H1 (cell line): ENCODE data around the gene PIGU. TPM values are rescaled to one million over a fixed set of nuclear protein-coding genes. Genes with fewer than 3 reads are reported as not detected.

Source experiments
- CTCF ChIA-PET: fragments of 300-600 bp; sonication (Branson Sonifier 250); formaldehyde crosslinking; loops from one replicate; lab custom pipeline; 2021; ENCODE audit not compliant: partially characterized antibody; lab: Charles Lee
- POLR2A ChIA-PET: fragments of 300-600 bp; sonication (Branson Sonifier 250); formaldehyde crosslinking; loops from one replicate; lab custom pipeline; 2021; ENCODE audit warnings: inconsistent platforms; ENCODE audit not compliant: partially characterized antibody; lab: Charles Lee
- DNase-seq, 2 experiments: peaks; one replicate each; pipeline versions ENCODE4 v3.0.0 to v3.0.0-alpha.2; 2010 to 2022; ENCODE audit warnings: low spot score in 2 of 2, low read depth in 1 of 2, mixed read lengths in 1 of 2
- FAIRE-seq: peaks from 2 replicates; lab custom pipeline; 2011; peaks lifted over from hg19 to GRCh38; lab: Jason Lieb, UNC
- H2AFZ ChIP-seq: 2 replicates; pipeline ENCODE4 v1.8.1; 2012; ENCODE audit warnings: low read length, inconsistent platforms
- H2AK5ac ChIP-seq: 2 replicates; pipeline ENCODE4 v1.6.1; 2013; ENCODE audit warnings: low read depth, low read length
- H2BK120ac ChIP-seq: replicated peaks from 2 replicates; pipeline ENCODE3; 2013; ENCODE audit warnings: low read depth, low read length, inconsistent platforms
- H2BK12ac ChIP-seq: 2 replicates; pipeline ENCODE4 v1.6.1; 2013; ENCODE audit warnings: low read depth, low read length
- H2BK15ac ChIP-seq: 2 replicates; pipeline ENCODE4 v1.6.1; 2013; ENCODE audit warnings: low read length
- H2BK20ac ChIP-seq: 2 replicates; pipeline ENCODE4 v1.6.1; 2013; ENCODE audit warnings: low read length
- H2BK5ac ChIP-seq: 2 replicates; pipeline ENCODE4 v1.6.1; 2013; ENCODE audit warnings: low read depth, low read length
- H3K14ac ChIP-seq: 2 replicates; pipeline ENCODE4 v1.6.1; 2013; ENCODE audit warnings: inconsistent platforms; ENCODE audit not compliant: insufficient read length
- H3K18ac ChIP-seq: 2 replicates; pipeline ENCODE4 v1.6.1; 2013; ENCODE audit warnings: low read length; ENCODE audit errors: extremely low read depth
- H3K23ac ChIP-seq: 2 replicates; pipeline ENCODE4 v1.6.1; 2013; ENCODE audit warnings: inconsistent platforms; ENCODE audit not compliant: insufficient read length
- H3K23me2 ChIP-seq: 2 replicates; pipeline ENCODE4 v1.6.1; 2013; ENCODE audit warnings: low read depth, low read length
- H3K27ac ChIP-seq: 2 replicates; pipeline ENCODE4 v1.6.1; 2011; ENCODE audit warnings: low read depth, low read length, inconsistent platforms
- H3K27me3 ChIP-seq, 4 experiments: replicated peaks in 1 of 4; 1 replicate in 1 of 4; 2 replicates in 3 of 4; pipeline versions ENCODE4 v1.6.1 to v1.8.1; 2011 to 2013; ENCODE audit warnings: low read length in 3 of 4, mild to moderate bottlenecking in 3 of 4, inconsistent platforms in 2 of 4, mixed read lengths in 2 of 4, moderate library complexity in 1 of 4; ENCODE audit not compliant: control insufficient read depth in 3 of 4, insufficient read depth in 3 of 4; ENCODE audit errors: extremely low read depth in 1 of 4
- H3K36me3 ChIP-seq, 4 experiments: 2 replicates each; pipeline versions ENCODE4 v1.6.1 to v1.8.1; 2011 to 2013; ENCODE audit warnings: mild to moderate bottlenecking in 4 of 4, low read length in 3 of 4, moderate library complexity in 2 of 4, control low read depth in 1 of 4, inconsistent platforms in 1 of 4; ENCODE audit not compliant: insufficient read depth in 4 of 4, control insufficient read depth in 2 of 4
- H3K4ac ChIP-seq: replicated peaks from 2 replicates; pipeline ENCODE3; 2013; ENCODE audit warnings: low read length, low read depth, mixed read lengths, inconsistent platforms; ENCODE audit not compliant: insufficient read length
- H3K4me1 ChIP-seq, 4 experiments: replicated peaks in 1 of 4; 1 replicate in 1 of 4; 2 replicates in 3 of 4; pipeline versions ENCODE4 v1.6.1 to v1.8.1; 2011 to 2013; ENCODE audit warnings: low read length in 3 of 4, inconsistent platforms in 2 of 4, mixed read lengths in 1 of 4; ENCODE audit not compliant: insufficient read depth in 4 of 4, control insufficient read depth in 3 of 4
- H3K4me2 ChIP-seq, 2 experiments: 2 replicates each; pipeline versions ENCODE4 v1.6.1 to v1.8.1; 2011 to 2013; ENCODE audit warnings: low read depth in 2 of 2, low read length in 2 of 2, control low read depth in 1 of 2, inconsistent platforms in 1 of 2, mild to moderate bottlenecking in 1 of 2; ENCODE audit not compliant: insufficient read depth in 1 of 2
- H3K4me3 ChIP-seq, 4 experiments: fragments of 200-600, 300-600 bp in 1 of 4; sonication (generic), shearing (Covaris generic), sonication (Bioruptor Twin) in 1 of 4; 2 replicates each; pipeline versions ENCODE4 v1.5.1 to v1.8.1; 2011 to 2016; ENCODE audit warnings: low read length in 4 of 4, low read depth in 3 of 4, control low read depth in 2 of 4, inconsistent platforms in 2 of 4, mild to moderate bottlenecking in 2 of 4, mixed read lengths in 1 of 4, moderate library complexity in 1 of 4; ENCODE audit not compliant: insufficient read depth in 2 of 4; ENCODE audit errors: extremely low read depth in 1 of 4
- H3K56ac ChIP-seq: replicated peaks from 2 replicates; pipeline ENCODE3; 2013; ENCODE audit warnings: low read depth, mild to moderate bottlenecking, mixed read lengths, low read length, inconsistent platforms; ENCODE audit not compliant: insufficient read length
- H3K79me1 ChIP-seq: 2 replicates; pipeline ENCODE4 v1.6.1; 2013; ENCODE audit warnings: low read depth, low read length, control low read depth
- H3K79me2 ChIP-seq, 2 experiments: 2 replicates each; pipeline versions ENCODE4 v1.6.1 to v1.8.1; 2012 to 2013; ENCODE audit warnings: low read length in 2 of 2, mild to moderate bottlenecking in 2 of 2, inconsistent platforms in 1 of 2; ENCODE audit not compliant: insufficient read depth in 2 of 2, control insufficient read depth in 1 of 2
- H3K9ac ChIP-seq, 4 experiments: replicated peaks in 1 of 4; 1 replicate in 1 of 4; 2 replicates in 3 of 4; pipeline versions ENCODE4 v1.6.1 to v1.8.1; 2011 to 2013; ENCODE audit warnings: low read depth in 3 of 4, low read length in 3 of 4, control low read depth in 2 of 4, mild to moderate bottlenecking in 2 of 4, moderate library complexity in 2 of 4, inconsistent platforms in 1 of 4; ENCODE audit errors: extremely low read depth in 1 of 4
- H3K9me3 ChIP-seq, 2 experiments: 2 replicates each; pipeline versions ENCODE4 v1.6.1 to v1.8.1; 2012 to 2013; ENCODE audit warnings: mild to moderate bottlenecking in 2 of 2, moderate library complexity in 2 of 2, control low read depth in 1 of 2, inconsistent platforms in 1 of 2, low read depth in 1 of 2, low read length in 1 of 2, mixed read lengths in 1 of 2; ENCODE audit not compliant: insufficient read depth in 2 of 2
- H4K20me1 ChIP-seq, 2 experiments: replicated peaks in 1 of 2; 2 replicates each; pipeline versions ENCODE3 to v1.8.1; 2011 to 2013; ENCODE audit warnings: inconsistent platforms in 2 of 2, low read length in 2 of 2, mild to moderate bottlenecking in 1 of 2; ENCODE audit not compliant: insufficient read depth in 2 of 2, control insufficient read depth in 1 of 2
- H4K5ac ChIP-seq: 2 replicates; pipeline ENCODE4 v1.6.1; 2013; ENCODE audit warnings: low read length, low read depth, mixed read lengths, inconsistent platforms; ENCODE audit not compliant: insufficient read length
- H4K8ac ChIP-seq: 2 replicates; pipeline ENCODE4 v1.8.0; 2013; ENCODE audit warnings: mild to moderate bottlenecking, moderate library complexity, low read length, inconsistent platforms; ENCODE audit not compliant: insufficient read depth; ENCODE audit errors: extremely low read depth
- H4K91ac ChIP-seq: replicated peaks from 2 replicates; pipeline ENCODE3; 2013; ENCODE audit warnings: low read length, mixed read lengths, inconsistent platforms; ENCODE audit not compliant: insufficient read length
- E2F6 ChIP-seq: IDR thresholded peaks from 2 replicates; pipeline ENCODE4 v1.6.1; 2012; ENCODE audit warnings: inconsistent platforms
- KDM4A ChIP-seq: IDR thresholded peaks from one replicate; pipeline ENCODE4 v1.7.1; 2012; ENCODE audit warnings: low read depth, mild to moderate bottlenecking, moderate library complexity, low read length, inconsistent platforms; ENCODE audit not compliant: severe bottlenecking
- MAFK ChIP-seq: IDR thresholded peaks from 2 replicates; pipeline ENCODE4 v1.6.1; 2012; ENCODE audit warnings: low read depth, mild to moderate bottlenecking, improper control_type of control experiment, low read length
- TAF7 ChIP-seq: optimal IDR thresholded peaks from 2 replicates; pipeline ENCODE3; 2011; ENCODE audit warnings: low read depth, mild to moderate bottlenecking, inconsistent platforms, low read length, moderate library complexity, borderline replicate concordance
- polyA plus RNA-seq, 7 experiments: library from polyadenylated mRNA; depleted of rRNA in 3 of 7; stranded (reverse) in 5 of 7; unstranded in 2 of 7; fragments of >200 nt in 5 of 7; fragments of 200-250 nt in 2 of 7; gene quantifications; 1 replicate in 5 of 7; 2 replicates in 1 of 7; 4 replicates in 1 of 7; pipeline versions ENCODE4 v1.2.1 to v1.2.3, GENCODE V29; 2011 to 2013; ENCODE audit warnings: missing spikeins in 2 of 7, mixed read lengths in 2 of 7
- total RNA-seq: library from RNA; stranded (reverse); fragmentation: NEBNext Ultra II Directional; extraction: Animal tissue kit (Norgen Biotek cat#: 25700); gene quantifications from 2 replicates; pipeline ENCODE4 v1.2.1, GENCODE V29; 2021

Gene PIGU
- total and polyA plus RNA-seq, 2 of the 8 experiments (the other 6 are each of a cell fraction or from before 2014, with no cell fraction given), result 28.3 to 117 TPM

- Histone ChIP-seq H3K9me3 (no peaks in the 10 kb centered on the region), H2BK20ac (no peak overlapping the region), H4K91ac (no peak overlapping the region), H3K9ac (no peak overlapping the region), H2BK15ac (no peak overlapping the region), H2AK5ac (no peak overlapping the region), H3K36me3 (peaks cover 0 to 4% (median 0%) of the 10 kb centered on the region in 4 experiments; a peak in 2 of 8 replicates), H4K5ac (no peak overlapping the region), H3K56ac (no peak overlapping the region), H3K4ac (no peak overlapping the region), H3K23me2 (no peaks in the 10 kb centered on the region), H3K4me2 (no peak overlapping the region), H3K14ac (no peak overlapping the region), H3K79me2 (no peaks in the 10 kb centered on the region), H3K79me1 (no peaks in the 10 kb centered on the region), H3K23ac (no peak overlapping the region), H3K18ac (no peak overlapping the region), H3K4me1 (no peaks in the 10 kb centered on the region), H2AFZ (no peak overlapping the region), H2BK5ac (no peak overlapping the region), H3K27me3 (no peaks in the 10 kb centered on the region), H3K4me3 (no peak overlapping the region), H3K27ac (no peak overlapping the region), H2BK120ac (no peak overlapping the region), H2BK12ac (no peak overlapping the region), H4K8ac (no peak overlapping the region), H4K20me1 (no peaks in the 10 kb centered on the region)
- POLR2A ChIA-PET, result no interaction called here
- no peak for DNase-seq
- CTCF ChIA-PET, result no interaction called here
- FAIRE-seq, result no peak
- TF ChIP-seq KDM4A (no peak), E2F6 (no peak), TAF7 (no peak), MAFK (no peak)
Measured at GRCh38 chr20:34643928-34644327, 33.0 kb downstream of the PIGU start.
